H1 (cell line): Measurements from ENCODE around the gene PTGIS. TPM values are rescaled to one million over a fixed set of nuclear protein-coding genes. Genes with fewer than 3 reads are reported as not detected.

Experiments
- CTCF ChIA-PET: fragments of 300-600 bp; sonication (Branson Sonifier 250); formaldehyde crosslinking; loops from one replicate; lab custom pipeline; 2021; ENCODE audit not compliant: partially characterized antibody; lab: Charles Lee
- POLR2A ChIA-PET: fragments of 300-600 bp; sonication (Branson Sonifier 250); formaldehyde crosslinking; loops from one replicate; lab custom pipeline; 2021; ENCODE audit warnings: inconsistent platforms; ENCODE audit not compliant: partially characterized antibody; lab: Charles Lee
- DNase-seq, 2 experiments: peaks; one replicate each; pipeline versions ENCODE4 v3.0.0 to v3.0.0-alpha.2; 2010 to 2022; ENCODE audit warnings: low spot score in 2 of 2, low read depth in 1 of 2, mixed read lengths in 1 of 2
- FAIRE-seq: peaks from 2 replicates; lab custom pipeline; 2011; peaks lifted over from hg19 to GRCh38; lab: Jason Lieb, UNC
- H2AFZ ChIP-seq: 2 replicates; pipeline ENCODE4 v1.8.1; 2012; ENCODE audit warnings: low read length, inconsistent platforms
- H2AK5ac ChIP-seq: 2 replicates; pipeline ENCODE4 v1.6.1; 2013; ENCODE audit warnings: low read depth, low read length
- H2BK120ac ChIP-seq: replicated peaks from 2 replicates; pipeline ENCODE3; 2013; ENCODE audit warnings: low read depth, low read length, inconsistent platforms
- H2BK12ac ChIP-seq: 2 replicates; pipeline ENCODE4 v1.6.1; 2013; ENCODE audit warnings: low read depth, low read length
- H2BK15ac ChIP-seq: 2 replicates; pipeline ENCODE4 v1.6.1; 2013; ENCODE audit warnings: low read length
- H2BK20ac ChIP-seq: 2 replicates; pipeline ENCODE4 v1.6.1; 2013; ENCODE audit warnings: low read length
- H2BK5ac ChIP-seq: 2 replicates; pipeline ENCODE4 v1.6.1; 2013; ENCODE audit warnings: low read depth, low read length
- H3K14ac ChIP-seq: 2 replicates; pipeline ENCODE4 v1.6.1; 2013; ENCODE audit warnings: inconsistent platforms; ENCODE audit not compliant: insufficient read length
- H3K18ac ChIP-seq: 2 replicates; pipeline ENCODE4 v1.6.1; 2013; ENCODE audit warnings: low read length; ENCODE audit errors: extremely low read depth
- H3K23ac ChIP-seq: 2 replicates; pipeline ENCODE4 v1.6.1; 2013; ENCODE audit warnings: inconsistent platforms; ENCODE audit not compliant: insufficient read length
- H3K23me2 ChIP-seq: 2 replicates; pipeline ENCODE4 v1.6.1; 2013; ENCODE audit warnings: low read depth, low read length
- H3K27ac ChIP-seq: 2 replicates; pipeline ENCODE4 v1.6.1; 2011; ENCODE audit warnings: low read depth, low read length, inconsistent platforms
- H3K27me3 ChIP-seq, 4 experiments: replicated peaks in 1 of 4; 1 replicate in 1 of 4; 2 replicates in 3 of 4; pipeline versions ENCODE4 v1.6.1 to v1.8.1; 2011 to 2013; ENCODE audit warnings: low read length in 3 of 4, mild to moderate bottlenecking in 3 of 4, inconsistent platforms in 2 of 4, mixed read lengths in 2 of 4, moderate library complexity in 1 of 4; ENCODE audit not compliant: control insufficient read depth in 3 of 4, insufficient read depth in 3 of 4; ENCODE audit errors: extremely low read depth in 1 of 4
- H3K36me3 ChIP-seq, 4 experiments: 2 replicates each; pipeline versions ENCODE4 v1.6.1 to v1.8.1; 2011 to 2013; ENCODE audit warnings: mild to moderate bottlenecking in 4 of 4, low read length in 3 of 4, moderate library complexity in 2 of 4, control low read depth in 1 of 4, inconsistent platforms in 1 of 4; ENCODE audit not compliant: insufficient read depth in 4 of 4, control insufficient read depth in 2 of 4
- H3K4ac ChIP-seq: replicated peaks from 2 replicates; pipeline ENCODE3; 2013; ENCODE audit warnings: low read length, low read depth, mixed read lengths, inconsistent platforms; ENCODE audit not compliant: insufficient read length
- H3K4me1 ChIP-seq, 4 experiments: replicated peaks in 1 of 4; 1 replicate in 1 of 4; 2 replicates in 3 of 4; pipeline versions ENCODE4 v1.6.1 to v1.8.1; 2011 to 2013; ENCODE audit warnings: low read length in 3 of 4, inconsistent platforms in 2 of 4, mixed read lengths in 1 of 4; ENCODE audit not compliant: insufficient read depth in 4 of 4, control insufficient read depth in 3 of 4
- H3K4me2 ChIP-seq, 2 experiments: 2 replicates each; pipeline versions ENCODE4 v1.6.1 to v1.8.1; 2011 to 2013; ENCODE audit warnings: low read depth in 2 of 2, low read length in 2 of 2, control low read depth in 1 of 2, inconsistent platforms in 1 of 2, mild to moderate bottlenecking in 1 of 2; ENCODE audit not compliant: insufficient read depth in 1 of 2
- H3K4me3 ChIP-seq, 4 experiments: fragments of 200-600, 300-600 bp in 1 of 4; sonication (generic), shearing (Covaris generic), sonication (Bioruptor Twin) in 1 of 4; 2 replicates each; pipeline versions ENCODE4 v1.5.1 to v1.8.1; 2011 to 2016; ENCODE audit warnings: low read length in 4 of 4, low read depth in 3 of 4, control low read depth in 2 of 4, inconsistent platforms in 2 of 4, mild to moderate bottlenecking in 2 of 4, mixed read lengths in 1 of 4, moderate library complexity in 1 of 4; ENCODE audit not compliant: insufficient read depth in 2 of 4; ENCODE audit errors: extremely low read depth in 1 of 4
- H3K56ac ChIP-seq: replicated peaks from 2 replicates; pipeline ENCODE3; 2013; ENCODE audit warnings: low read depth, mild to moderate bottlenecking, mixed read lengths, low read length, inconsistent platforms; ENCODE audit not compliant: insufficient read length
- H3K79me1 ChIP-seq: 2 replicates; pipeline ENCODE4 v1.6.1; 2013; ENCODE audit warnings: low read depth, low read length, control low read depth
- H3K79me2 ChIP-seq, 2 experiments: 2 replicates each; pipeline versions ENCODE4 v1.6.1 to v1.8.1; 2012 to 2013; ENCODE audit warnings: low read length in 2 of 2, mild to moderate bottlenecking in 2 of 2, inconsistent platforms in 1 of 2; ENCODE audit not compliant: insufficient read depth in 2 of 2, control insufficient read depth in 1 of 2
- H3K9ac ChIP-seq, 4 experiments: replicated peaks in 1 of 4; 1 replicate in 1 of 4; 2 replicates in 3 of 4; pipeline versions ENCODE4 v1.6.1 to v1.8.1; 2011 to 2013; ENCODE audit warnings: low read depth in 3 of 4, low read length in 3 of 4, control low read depth in 2 of 4, mild to moderate bottlenecking in 2 of 4, moderate library complexity in 2 of 4, inconsistent platforms in 1 of 4; ENCODE audit errors: extremely low read depth in 1 of 4
- H3K9me3 ChIP-seq, 2 experiments: 2 replicates each; pipeline versions ENCODE4 v1.6.1 to v1.8.1; 2012 to 2013; ENCODE audit warnings: mild to moderate bottlenecking in 2 of 2, moderate library complexity in 2 of 2, control low read depth in 1 of 2, inconsistent platforms in 1 of 2, low read depth in 1 of 2, low read length in 1 of 2, mixed read lengths in 1 of 2; ENCODE audit not compliant: insufficient read depth in 2 of 2
- H4K20me1 ChIP-seq, 2 experiments: replicated peaks in 1 of 2; 2 replicates each; pipeline versions ENCODE3 to v1.8.1; 2011 to 2013; ENCODE audit warnings: inconsistent platforms in 2 of 2, low read length in 2 of 2, mild to moderate bottlenecking in 1 of 2; ENCODE audit not compliant: insufficient read depth in 2 of 2, control insufficient read depth in 1 of 2
- H4K5ac ChIP-seq: 2 replicates; pipeline ENCODE4 v1.6.1; 2013; ENCODE audit warnings: low read length, low read depth, mixed read lengths, inconsistent platforms; ENCODE audit not compliant: insufficient read length
- H4K8ac ChIP-seq: 2 replicates; pipeline ENCODE4 v1.8.0; 2013; ENCODE audit warnings: mild to moderate bottlenecking, moderate library complexity, low read length, inconsistent platforms; ENCODE audit not compliant: insufficient read depth; ENCODE audit errors: extremely low read depth
- H4K91ac ChIP-seq: replicated peaks from 2 replicates; pipeline ENCODE3; 2013; ENCODE audit warnings: low read length, mixed read lengths, inconsistent platforms; ENCODE audit not compliant: insufficient read length
- BCL11A ChIP-seq, 2 experiments: IDR thresholded peaks; one replicate each; pipeline ENCODE4 v1.6.1; 2011; ENCODE audit warnings: low read depth in 2 of 2, low read length in 2 of 2, mild to moderate bottlenecking in 2 of 2
- CREB1 ChIP-seq: IDR thresholded peaks from 2 replicates; pipeline ENCODE4 v1.6.1; 2012; ENCODE audit warnings: inconsistent platforms
- EZH2 ChIP-seq: fragments of 200-600 bp; sonication (generic); IDR thresholded peaks from 2 replicates; pipeline ENCODE4 v1.7.1; 2012; ENCODE audit warnings: low read depth, mild to moderate bottlenecking, moderate library complexity, low read length, inconsistent platforms; ENCODE audit not compliant: severe bottlenecking
- GABPA ChIP-seq: IDR thresholded peaks from 2 replicates; pipeline ENCODE4 v1.6.1; 2011; ENCODE audit warnings: mild to moderate bottlenecking, low read length, moderate library complexity, borderline replicate concordance; ENCODE audit not compliant: insufficient read depth
- HDAC6 ChIP-seq: IDR thresholded peaks from one replicate; pipeline ENCODE4 v1.7.1; 2012; ENCODE audit warnings: low read depth, mild to moderate bottlenecking, inconsistent platforms, low read length, moderate library complexity
- MAFK ChIP-seq: IDR thresholded peaks from 2 replicates; pipeline ENCODE4 v1.6.1; 2012; ENCODE audit warnings: low read depth, mild to moderate bottlenecking, improper control_type of control experiment, low read length
- PHF8 ChIP-seq: fragments of 200-600 bp; sonication (generic); conservative IDR thresholded peaks from 2 replicates; pipeline ENCODE4 v1.7.1; 2012; ENCODE audit warnings: low read depth, mild to moderate bottlenecking, inconsistent platforms, low read length, moderate library complexity
- POU5F1 ChIP-seq: IDR thresholded peaks from 2 replicates; pipeline ENCODE4 v1.6.1; 2011; ENCODE audit warnings: low read depth, mild to moderate bottlenecking, low read length, moderate library complexity
- SAP30 ChIP-seq: fragments of 300-600 bp; sonication (generic); IDR thresholded peaks from 2 replicates; pipeline ENCODE4 v1.7.1; 2012; ENCODE audit warnings: low read length, moderate library complexity, mild to moderate bottlenecking, inconsistent platforms; ENCODE audit not compliant: insufficient read depth, insufficient replicate concordance
- SIRT6 ChIP-seq: IDR thresholded peaks from one replicate; pipeline ENCODE4 v1.7.1; 2012; ENCODE audit warnings: low read length, inconsistent platforms
- SP1 ChIP-seq: IDR thresholded peaks from 2 replicates; pipeline ENCODE4 v1.6.1; 2011; ENCODE audit warnings: low read depth, low read length
- SP2 ChIP-seq: IDR thresholded peaks from 2 replicates; pipeline ENCODE4 v1.6.1; 2012; ENCODE audit warnings: mild to moderate bottlenecking, low read length, inconsistent platforms
- SRF ChIP-seq: IDR thresholded peaks from 2 replicates; pipeline ENCODE4 v1.6.1; 2011; ENCODE audit warnings: mild to moderate bottlenecking, low read depth, low read length, moderate library complexity
- TAF1 ChIP-seq: IDR thresholded peaks from 2 replicates; pipeline ENCODE4 v1.6.1; 2011; ENCODE audit warnings: mild to moderate bottlenecking, low read depth, low read length
- YY1 ChIP-seq: IDR thresholded peaks from 2 replicates; pipeline ENCODE4 v1.6.1; 2011; ENCODE audit warnings: low read depth, mild to moderate bottlenecking, low read length
- whole genome bisulfite sequencing, 2 experiments: shearing (Covaris generic) in 1 of 2; methylation state at CpG; one replicate each; pipeline versions ENCODE4 v1.1.6 to v1.1.7; 2013 to 2015; ENCODE audit warnings: low lambda C conversion rate in 2 of 2, mixed read lengths in 2 of 2, inconsistent platforms in 1 of 2, low coverage in 1 of 2, missing lambda C conversion rate in 1 of 2; ENCODE audit not compliant: insufficient replicate concordance in 2 of 2, insufficient coverage in 1 of 2, insufficient read length in 1 of 2; ENCODE audit errors: extremely low coverage in 1 of 2, missing lambda C conversion rate in 1 of 2; 5-methylcytosine and 5-hydroxymethylcytosine counted together
- polyA plus RNA-seq, 7 experiments: library from polyadenylated mRNA; depleted of rRNA in 3 of 7; stranded (reverse) in 5 of 7; unstranded in 2 of 7; fragments of >200 nt in 5 of 7; fragments of 200-250 nt in 2 of 7; gene quantifications; 1 replicate in 5 of 7; 2 replicates in 1 of 7; 4 replicates in 1 of 7; pipeline versions ENCODE4 v1.2.1 to v1.2.3, GENCODE V29; 2011 to 2013; ENCODE audit warnings: missing spikeins in 2 of 7, mixed read lengths in 2 of 7
- total RNA-seq: library from RNA; stranded (reverse); fragmentation: NEBNext Ultra II Directional; extraction: Animal tissue kit (Norgen Biotek cat#: 25700); gene quantifications from 2 replicates; pipeline ENCODE4 v1.2.1, GENCODE V29; 2021
- TF ChIP-seq, protein P1 (sequence below): IDR thresholded peaks from 2 replicates; pipeline ENCODE4 v1.6.1; 2012; ENCODE audit warnings: inconsistent platforms

PTGIS gene
- total and polyA plus RNA-seq, 2 of the 8 experiments (the other 6 are each of a cell fraction or from before 2014, with no cell fraction given): 29.9 to 35.5 TPM

DNA sequence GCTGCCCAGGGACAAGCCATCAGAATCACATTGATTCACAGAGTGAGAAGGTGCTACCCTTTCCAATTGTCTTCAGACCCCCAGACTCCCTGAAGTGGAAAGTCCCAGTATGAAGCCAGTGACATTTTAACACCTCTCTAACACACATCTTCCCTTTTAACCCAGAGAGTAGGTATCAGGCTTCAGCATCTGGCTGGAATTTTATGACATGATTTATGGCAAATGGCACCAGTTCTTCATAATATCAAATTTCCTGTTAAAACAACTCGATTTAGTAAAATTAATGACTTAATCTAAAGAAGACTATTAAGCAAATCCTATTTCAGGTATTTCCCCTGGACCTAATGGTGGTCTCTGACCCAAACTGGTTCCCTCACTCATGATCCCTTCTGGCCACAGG lies 110.5 kb downstream of the PTGIS start:
- FAIRE-seq (no peak), DNase-seq (no peak)
- Histone ChIP-seq H3K9me3 (no peaks in the 10 kb centered on the region), H3K14ac (no peak overlapping the region), H2BK5ac (no peak overlapping the region), H3K36me3 (no peaks in the 10 kb centered on the region), H3K4me3 (no peak overlapping the region), H3K79me1 (no peaks in the 10 kb centered on the region), H4K20me1 (no peaks in the 10 kb centered on the region), H3K79me2 (no peaks in the 10 kb centered on the region), H2AK5ac (no peak overlapping the region), H3K27ac (no peak overlapping the region), H2BK20ac (no peak overlapping the region), H3K18ac (no peak overlapping the region), H3K27me3 (no peaks in the 10 kb centered on the region), H3K23ac (no peak overlapping the region), H3K4me2 (no peak overlapping the region), H3K23me2 (no peaks in the 10 kb centered on the region), H3K9ac (no peak overlapping the region), H2AFZ (no peak overlapping the region), H4K91ac (no peak overlapping the region), H4K8ac (no peak overlapping the region), H4K5ac (no peak overlapping the region), H3K4me1 (no peaks in the 10 kb centered on the region), H2BK15ac (no peak overlapping the region), H2BK12ac (no peak overlapping the region), H3K56ac (no peak overlapping the region), H3K4ac (no peak overlapping the region), H2BK120ac (no peak overlapping the region)
- 83% methylated on average over 1 of the region's 1 CpG; no CpG with 5 or more reads in 1 of the 2 experiments for WGBS, 2 experiments
- ChIA-PET POLR2A (no interaction called here), CTCF (interaction anchor here (2.9 kb wide), 1 partner anchor 124 kb away, joined by 9 read pairs; no protein-coding TSS in a partner anchor)
- no peak for TF ChIP-seq SAP30
- no peak for TF ChIP-seq TAF1
- no peak for TF ChIP-seq SIRT6
- TF ChIP-seq PHF8: no peak
- TF ChIP-seq, protein P1, sequence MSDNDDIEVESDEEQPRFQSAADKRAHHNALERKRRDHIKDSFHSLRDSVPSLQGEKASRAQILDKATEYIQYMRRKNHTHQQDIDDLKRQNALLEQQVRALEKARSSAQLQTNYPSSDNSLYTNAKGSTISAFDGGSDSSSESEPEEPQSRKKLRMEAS: no peak
- no peak for TF ChIP-seq MAFK
- no peak for TF ChIP-seq HDAC6
- TF ChIP-seq SRF: no peak
- TF ChIP-seq YY1: no peak
- no peak for TF ChIP-seq SP1
- no peak for TF ChIP-seq SP2
- no peak for TF ChIP-seq BCL11A (IDR thresholded peaks at IDR 0.05; ENCODE audit: low read depth in 2 of 2, low read length in 2 of 2)
- TF ChIP-seq GABPA: no peak
- no peak for TF ChIP-seq POU5F1
- no peak for TF ChIP-seq CREB1
- TF ChIP-seq EZH2: no peak
